GM21390 (cell line): ENCODE data around the gene STX12.
"Not testable (repeated sequence)": the region's sequence is repeated elsewhere in the genome, so short reads cannot be mapped to it uniquely, and the experiment has no call there.

ENCODE experiments used
- ATAC-seq: cut with Tn5 transposase; IDR thresholded peaks from one replicate; pipeline ENCODE4 v1.9.1; 2021; ENCODE audit not compliant: unreplicated experiment

The STX12 gene

GRCh38 chr1:27824411-27824810 is 51.4 kb downstream of the STX12 start:
- ATAC-seq, result no peak

- not testable (repeated sequence) for ATAC-seq
Measured at GRCh38 chr1:27829339-27829960, 56.4 kb downstream of the STX12 start.

- ATAC-seq, result peak; percentile 95
Measured at GRCh38 chr1:27830621-27831440, 57.8 kb downstream of the STX12 start, which contains the start of gene PPP1R8. TSS of gene PPP1R8 (plus strand) at chr1:27830782. CDS start at chr1:27830836, 54 bp downstream.

GRCh38 chr1:27831568-27832410 is 58.8 kb downstream of the STX12 start:
- no peak for ATAC-seq

- no peak for ATAC-seq
Measured at GRCh38 chr1:27832762-27833161, 59.7 kb downstream of the STX12 start.

- ATAC-seq, result no peak
Measured at GRCh38 chr1:27833470-27833869, 60.5 kb downstream of the STX12 start.

GRCh38 chr1:27835046-27835445 is 62.0 kb downstream of the STX12 start:
- no peak for ATAC-seq

GRCh38 chr1:27835501-27835900 is 62.5 kb downstream of the STX12 start:
- no peak for ATAC-seq

GRCh38 chr1:27849951-27850350 is 76.9 kb downstream of the STX12 start:
- ATAC-seq, result no peak

- no peak for ATAC-seq
Measured at GRCh38 chr1:27855085-27855484, 82.1 kb downstream of the STX12 start.

- ATAC-seq, result no peak
Measured at GRCh38 chr1:27856561-27857343, 83.7 kb downstream of the STX12 start.

- ATAC-seq, result not testable (repeated sequence)
Measured at GRCh38 chr1:27857552-27857951, 84.5 kb downstream of the STX12 start.

GRCh38 chr1:27858072-27858948 is 85.3 kb downstream of the STX12 start:
- ATAC-seq, result peak; percentile 64

- no peak for ATAC-seq
Measured at GRCh38 chr1:27858949-27859576, 86.0 kb downstream of the STX12 start.

GRCh38 chr1:27861436-27861835 is 88.4 kb downstream of the STX12 start:
- no peak for ATAC-seq

GRCh38 chr1:27862004-27862403 is 89.0 kb downstream of the STX12 start:
- ATAC-seq, result no peak

GRCh38 chr1:27862671-27863537 is 89.9 kb downstream of the STX12 start:
- no peak for ATAC-seq

- no peak for ATAC-seq
Measured at GRCh38 chr1:27863538-27863915, 90.5 kb downstream of the STX12 start.
